Measurements from ENCODE around the gene KCNAB2. TPM values are rescaled to one million over a fixed set of nuclear protein-coding genes. Genes with fewer than 3 reads are reported as not detected.

Gene KCNAB2
- total RNA-seq, 6 experiments from 2014 or later: 4.4 to 14.8 (median 6.9) TPM

DNA sequence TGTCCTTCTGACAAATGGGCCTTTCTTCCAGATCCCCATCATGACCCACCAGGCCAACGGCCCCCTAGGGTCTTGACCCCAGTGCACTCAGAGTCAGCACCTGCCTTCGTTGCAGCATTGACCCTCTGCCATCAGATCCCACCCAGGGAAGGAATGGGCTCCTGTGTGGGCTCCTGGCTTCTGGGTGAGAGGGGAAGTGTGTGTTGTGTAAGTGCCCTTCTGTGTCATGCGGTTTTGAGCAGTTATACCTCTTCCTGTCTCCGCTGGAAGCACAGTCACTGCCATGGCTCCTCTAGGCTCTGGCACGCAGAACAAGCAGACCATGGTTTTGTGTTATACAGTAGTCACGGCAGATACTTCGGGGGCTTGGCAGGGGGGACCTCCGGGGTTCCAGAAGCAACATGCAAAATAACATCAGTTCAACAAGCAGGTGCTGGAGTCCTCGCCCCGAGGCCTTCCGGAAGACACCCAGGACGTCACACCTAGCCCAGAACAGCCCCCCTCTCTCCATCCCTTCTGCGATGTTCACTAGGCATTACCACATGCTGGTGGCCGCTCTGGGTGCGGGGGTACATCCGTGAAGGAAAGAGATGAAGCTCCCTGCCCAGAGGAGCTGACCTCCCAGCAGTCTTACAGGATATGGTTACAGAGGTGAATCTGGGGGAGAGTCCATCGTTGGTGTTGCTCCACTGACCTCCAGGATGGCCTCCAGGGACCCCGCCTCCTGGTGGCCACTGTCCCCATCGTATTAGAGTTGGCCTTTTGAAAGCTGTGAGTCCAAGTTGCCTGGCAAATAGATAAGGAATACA is 17.4 kb upstream of the KCNAB2 start:
- DNase-seq (peak in 2 of 3 donors; percentile 50 to 61), ATAC-seq (peak; percentile 35 to 64 (median 58))
- peak overlapping the region in 2 of 3 donors; percentile 16 to 51 for H3K27ac ChIP-seq
- intact Hi-C loops (cut with DNase I): no loop called here
- 38% methylated on average over 12 of the region's 19 CpGs for WGBS (ENCODE audit: insufficient coverage, low coverage, low lambda C conversion rate, missing lambda C conversion rate)
- no peaks in the 10 kb centered on the region for H3K9me3 ChIP-seq
- H3K4me3 ChIP-seq: no peak overlapping the region
- no peaks in the 10 kb centered on the region for H3K27me3 ChIP-seq
- no peaks in the 10 kb centered on the region for H3K36me3 ChIP-seq
- TF ChIP-seq POLR2A (IDR thresholded peaks at IDR 0.05): peak; percentile 26
- TF ChIP-seq, protein P1, sequence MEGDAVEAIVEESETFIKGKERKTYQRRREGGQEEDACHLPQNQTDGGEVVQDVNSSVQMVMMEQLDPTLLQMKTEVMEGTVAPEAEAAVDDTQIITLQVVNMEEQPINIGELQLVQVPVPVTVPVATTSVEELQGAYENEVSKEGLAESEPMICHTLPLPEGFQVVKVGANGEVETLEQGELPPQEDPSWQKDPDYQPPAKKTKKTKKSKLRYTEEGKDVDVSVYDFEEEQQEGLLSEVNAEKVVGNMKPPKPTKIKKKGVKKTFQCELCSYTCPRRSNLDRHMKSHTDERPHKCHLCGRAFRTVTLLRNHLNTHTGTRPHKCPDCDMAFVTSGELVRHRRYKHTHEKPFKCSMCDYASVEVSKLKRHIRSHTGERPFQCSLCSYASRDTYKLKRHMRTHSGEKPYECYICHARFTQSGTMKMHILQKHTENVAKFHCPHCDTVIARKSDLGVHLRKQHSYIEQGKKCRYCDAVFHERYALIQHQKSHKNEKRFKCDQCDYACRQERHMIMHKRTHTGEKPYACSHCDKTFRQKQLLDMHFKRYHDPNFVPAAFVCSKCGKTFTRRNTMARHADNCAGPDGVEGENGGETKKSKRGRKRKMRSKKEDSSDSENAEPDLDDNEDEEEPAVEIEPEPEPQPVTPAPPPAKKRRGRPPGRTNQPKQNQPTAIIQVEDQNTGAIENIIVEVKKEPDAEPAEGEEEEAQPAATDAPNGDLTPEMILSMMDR (IDR thresholded peaks at IDR 0.05): no peak
- H3K4me1 ChIP-seq: no peaks in the 10 kb centered on the region

DNA sequence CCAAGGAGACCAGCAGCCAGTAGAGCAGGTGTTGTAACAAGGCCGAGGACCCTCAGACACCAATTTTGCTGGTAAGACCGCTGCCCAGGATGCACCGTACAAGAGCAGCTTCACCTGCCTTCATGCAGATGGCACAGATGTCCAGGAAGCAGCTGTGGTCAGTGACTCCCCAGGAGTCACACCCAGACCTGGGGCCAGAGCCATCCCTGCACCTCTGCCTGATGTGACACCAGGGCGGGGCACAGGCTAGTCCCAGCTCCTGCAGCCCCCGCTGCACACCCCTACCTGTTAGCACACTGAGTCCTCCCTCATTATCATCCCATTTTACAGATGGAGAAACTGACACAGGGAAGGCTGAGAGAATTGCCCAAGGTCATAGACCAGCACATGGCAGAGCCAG is 16.3 kb upstream of the KCNAB2 start:
- no peaks in the 10 kb centered on the region for H3K27me3 ChIP-seq
- intact Hi-C loops (cut with DNase I): no loop called here
- no peak for TF ChIP-seq POLR2A (IDR thresholded peaks at IDR 0.05)
- TF ChIP-seq, protein P1 (IDR thresholded peaks at IDR 0.05): no peak
- ATAC-seq (no peak), DNase-seq (no peak)
- H3K27ac ChIP-seq: no peak overlapping the region
- H3K36me3 ChIP-seq: no peaks in the 10 kb centered on the region
- WGBS (ENCODE audit: insufficient coverage, low coverage, low lambda C conversion rate, missing lambda C conversion rate): 61% methylated on average over 2 of the region's 5 CpGs
- no peaks in the 10 kb centered on the region for H3K9me3 ChIP-seq
- H3K4me1 ChIP-seq: no peaks in the 10 kb centered on the region
- no peak overlapping the region for H3K4me3 ChIP-seq

GRCh38 chr1:6030132-6030531 is 15.6 kb upstream of the KCNAB2 start:
- Histone ChIP-seq H3K36me3 (no peaks in the 10 kb centered on the region), H3K4me1 (no peaks in the 10 kb centered on the region), H3K27me3 (no peaks in the 10 kb centered on the region), H3K9me3 (no peaks in the 10 kb centered on the region), H3K27ac (no peak overlapping the region), H3K4me3 (no peak overlapping the region)
- intact Hi-C loops (cut with DNase I): no loop called here
- ATAC-seq: no peak
- 70% methylated on average over 4 of the region's 7 CpGs for WGBS (ENCODE audit: insufficient coverage, low coverage, low lambda C conversion rate, missing lambda C conversion rate)
- no peak for DNase-seq
- TF ChIP-seq, protein P1 (IDR thresholded peaks at IDR 0.05): no peak
- TF ChIP-seq POLR2A (IDR thresholded peaks at IDR 0.05): no peak

DNA sequence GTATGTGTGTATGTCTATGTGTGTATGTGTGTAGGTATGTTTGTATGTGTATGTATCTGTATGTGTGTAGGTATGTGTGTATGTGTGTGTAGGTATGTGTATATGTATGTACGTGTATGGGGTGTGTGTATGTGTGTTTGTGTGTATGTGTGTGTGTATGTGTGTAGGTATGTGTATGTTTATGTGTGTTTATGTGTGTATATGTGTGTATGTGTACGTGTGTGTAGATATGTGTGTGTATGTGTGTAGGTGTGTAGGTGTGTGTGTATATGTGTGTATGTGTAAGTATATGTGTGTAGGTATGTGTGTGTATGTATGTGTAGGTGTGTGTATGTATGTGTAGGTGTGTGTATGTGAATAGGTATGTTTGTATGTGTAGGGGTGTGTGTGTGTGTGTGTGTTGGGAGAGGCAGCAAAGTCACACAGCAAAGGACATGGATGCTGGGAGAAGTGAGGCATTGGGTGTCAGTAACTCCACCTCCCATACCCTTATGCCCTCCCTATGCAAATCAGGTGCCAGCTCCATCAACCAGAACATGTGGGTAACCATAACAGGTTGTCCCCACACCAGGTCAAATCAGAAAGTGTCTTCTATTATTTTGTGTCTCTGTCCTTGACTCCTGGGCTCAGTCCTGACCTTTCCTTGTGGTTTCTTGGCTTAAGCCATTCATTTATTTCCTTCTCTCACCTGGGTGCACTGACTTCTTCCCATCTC is 15.0 kb upstream of the KCNAB2 start:
- H3K9me3 ChIP-seq: no peaks in the 10 kb centered on the region
- no peaks in the 10 kb centered on the region for H3K36me3 ChIP-seq
- intact Hi-C loops (cut with DNase I): no loop called here
- TF ChIP-seq POLR2A (IDR thresholded peaks at IDR 0.05): no peak
- TF ChIP-seq, protein P1 (IDR thresholded peaks at IDR 0.05): no peak
- no peak overlapping the region for H3K27ac ChIP-seq
- no peaks in the 10 kb centered on the region for H3K4me1 ChIP-seq
- WGBS (ENCODE audit: insufficient coverage, low coverage, low lambda C conversion rate, missing lambda C conversion rate): 58% methylated on average over 2 of the region's 2 CpGs
- H3K27me3 ChIP-seq: no peaks in the 10 kb centered on the region
- no peak overlapping the region for H3K4me3 ChIP-seq
- DNase-seq (no peak), ATAC-seq (no peak)

Measured in right lobe of liver (tissue), 6 donors.